NCI-H510A (cell line): ENCODE results near the gene FZR1.

Experiments
- DNase-seq: peaks from one replicate; lab custom pipeline; 2025; lab: John Stamatoyannopoulos, UW

FZR1 gene

DNA sequence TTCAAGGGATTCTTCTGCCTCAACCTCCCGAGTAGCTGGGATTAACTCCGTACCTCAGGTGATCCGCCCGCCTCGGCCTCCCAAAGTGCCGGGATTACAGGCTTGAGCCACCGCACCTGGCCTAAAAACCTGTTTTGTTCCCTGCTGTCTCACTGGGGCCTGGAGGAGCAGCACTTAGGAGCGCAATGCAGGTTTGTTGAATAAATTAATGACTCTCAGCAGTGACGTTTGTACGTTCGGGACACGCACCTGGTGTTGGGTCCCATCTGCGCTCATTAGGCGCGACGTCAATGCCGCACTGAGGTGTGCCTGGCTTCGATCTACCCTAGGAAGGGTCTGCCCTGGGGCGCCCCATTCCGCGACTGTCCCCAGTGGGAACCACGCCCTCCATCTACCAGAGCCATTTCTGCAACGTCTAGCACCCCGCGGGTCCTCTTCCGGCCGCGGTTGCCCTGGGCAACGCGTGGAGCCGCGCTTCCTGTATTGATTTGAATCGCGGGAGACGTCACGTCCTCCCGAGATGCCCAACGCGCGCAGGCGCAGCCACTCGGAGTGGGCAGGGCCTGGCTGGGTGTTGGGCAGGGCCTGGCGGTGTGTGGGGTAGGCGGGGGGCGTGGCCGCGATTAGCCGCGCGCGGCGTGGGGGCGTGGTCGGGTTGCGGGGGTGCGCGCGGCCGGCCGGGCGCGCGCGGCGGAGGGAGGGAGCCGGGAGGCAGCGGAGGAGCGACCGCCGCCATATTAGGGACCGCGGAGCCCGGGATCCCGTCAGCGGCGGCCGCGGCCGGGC lies at the start of gene FZR1:
TSS of gene FZR1 (plus strand) at position 714 of the 786 bp plus-strand sequence. CDS start 16,679 bp downstream, outside the sequence.
- peak; percentile 84 for DNase-seq

DNA sequence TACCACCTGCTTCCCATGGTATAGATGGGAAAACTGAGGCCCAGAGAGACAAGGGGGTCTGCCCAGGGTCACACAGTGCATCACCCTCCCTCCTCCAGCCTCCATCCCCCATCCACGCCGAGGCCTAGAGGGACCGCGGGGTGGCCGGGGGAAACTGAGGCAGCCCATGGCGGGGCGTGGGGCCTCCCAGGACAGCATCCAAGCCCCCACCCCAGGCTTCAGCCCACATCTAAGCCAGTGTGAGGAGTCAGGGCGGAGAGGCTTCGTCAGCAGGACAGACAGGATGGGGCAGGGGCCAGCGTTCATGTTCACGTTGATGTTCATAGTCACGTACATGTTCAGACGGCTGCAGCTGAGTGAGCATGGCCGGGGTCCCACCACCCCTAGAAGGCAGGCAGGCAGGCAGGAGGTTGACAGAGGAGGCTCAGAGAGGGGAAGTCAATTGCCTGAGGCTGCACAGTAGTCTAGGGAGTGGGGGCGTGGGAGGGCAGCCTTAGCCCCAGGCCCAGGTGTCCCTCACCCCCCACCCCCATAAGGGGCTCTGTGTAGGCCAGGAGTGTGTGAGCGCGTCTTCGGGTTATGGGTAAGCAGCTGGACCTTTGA lies 49.1 kb upstream of the FZR1 start:
- no peak for DNase-seq

DNA sequence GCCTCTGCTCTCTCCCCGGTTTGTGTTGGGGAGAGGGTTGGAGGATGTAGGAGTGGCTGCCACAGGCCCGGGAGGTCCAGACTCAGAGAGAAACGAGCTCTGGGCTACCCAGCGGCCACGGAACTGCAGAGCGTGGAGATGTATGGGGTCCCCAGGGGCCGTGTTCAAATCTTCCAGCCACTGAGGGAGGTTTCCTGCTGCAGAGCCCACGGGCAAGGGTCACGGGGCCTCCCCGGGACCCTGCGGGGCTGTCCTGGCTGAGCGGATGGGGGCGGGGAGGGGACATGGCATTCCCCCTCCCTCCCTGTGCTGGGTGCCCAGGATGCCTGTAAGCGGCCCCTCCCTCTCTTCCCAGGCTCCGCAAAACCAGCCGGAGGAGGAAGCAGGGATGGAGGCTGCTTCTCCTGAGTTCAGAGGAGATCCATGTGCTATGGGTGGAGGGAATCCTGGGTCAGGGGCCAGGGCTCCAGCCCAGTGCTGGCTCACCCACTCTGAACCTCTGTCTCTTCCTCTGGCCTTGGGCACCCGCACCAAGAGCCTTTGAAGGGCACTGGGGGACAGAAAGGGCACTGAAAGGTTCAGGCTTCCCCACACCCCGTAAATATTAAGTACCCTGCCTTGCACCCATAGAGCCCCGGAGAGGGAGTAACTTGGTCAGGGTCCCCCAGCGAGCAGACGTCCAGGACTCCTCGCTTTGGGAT lies 48.4 kb upstream of the FZR1 start:
- no peak for DNase-seq

DNA sequence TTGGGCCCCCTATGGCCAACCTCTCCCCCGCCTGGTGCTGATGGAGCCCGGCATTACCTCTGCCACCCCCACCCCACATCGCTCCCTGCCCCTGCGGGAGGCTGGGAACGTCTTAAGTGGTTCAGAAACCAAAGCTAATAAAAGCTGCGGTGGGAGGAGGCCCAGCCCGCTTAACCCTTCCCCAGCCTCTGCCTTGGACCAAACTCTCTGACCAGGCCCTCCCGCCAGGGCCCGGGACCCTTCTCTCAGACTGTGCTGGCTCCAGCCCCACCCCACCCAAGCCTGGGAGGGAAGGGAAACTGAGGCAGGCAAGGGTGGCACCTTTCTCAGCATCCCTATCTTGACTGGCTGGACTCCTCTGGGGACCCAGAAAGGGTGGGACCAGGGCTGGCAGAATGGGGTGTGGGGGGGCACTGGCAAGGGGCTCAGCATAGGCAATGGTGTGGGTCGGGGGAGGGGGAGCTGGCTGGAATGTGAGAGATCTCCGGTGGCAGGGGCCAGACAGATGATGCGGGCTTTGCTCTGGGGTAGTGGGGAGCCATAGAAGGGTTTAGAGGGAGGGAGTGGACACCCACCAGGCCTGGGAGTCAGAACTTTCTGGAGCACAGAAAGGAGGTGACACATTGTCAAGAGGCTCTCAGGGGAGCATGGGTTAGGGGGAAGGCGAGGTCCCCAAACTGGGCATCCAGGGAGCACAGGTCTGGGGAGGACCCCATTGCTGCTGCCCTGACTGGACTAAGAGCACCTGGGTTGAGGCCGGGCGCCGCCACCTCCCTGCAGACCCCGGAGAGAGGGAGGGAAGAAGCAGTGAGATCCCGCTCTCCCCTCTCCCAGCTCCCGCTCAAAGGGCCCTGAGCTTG lies 47.7 kb upstream of the FZR1 start:
- DNase-seq = no peak

DNA sequence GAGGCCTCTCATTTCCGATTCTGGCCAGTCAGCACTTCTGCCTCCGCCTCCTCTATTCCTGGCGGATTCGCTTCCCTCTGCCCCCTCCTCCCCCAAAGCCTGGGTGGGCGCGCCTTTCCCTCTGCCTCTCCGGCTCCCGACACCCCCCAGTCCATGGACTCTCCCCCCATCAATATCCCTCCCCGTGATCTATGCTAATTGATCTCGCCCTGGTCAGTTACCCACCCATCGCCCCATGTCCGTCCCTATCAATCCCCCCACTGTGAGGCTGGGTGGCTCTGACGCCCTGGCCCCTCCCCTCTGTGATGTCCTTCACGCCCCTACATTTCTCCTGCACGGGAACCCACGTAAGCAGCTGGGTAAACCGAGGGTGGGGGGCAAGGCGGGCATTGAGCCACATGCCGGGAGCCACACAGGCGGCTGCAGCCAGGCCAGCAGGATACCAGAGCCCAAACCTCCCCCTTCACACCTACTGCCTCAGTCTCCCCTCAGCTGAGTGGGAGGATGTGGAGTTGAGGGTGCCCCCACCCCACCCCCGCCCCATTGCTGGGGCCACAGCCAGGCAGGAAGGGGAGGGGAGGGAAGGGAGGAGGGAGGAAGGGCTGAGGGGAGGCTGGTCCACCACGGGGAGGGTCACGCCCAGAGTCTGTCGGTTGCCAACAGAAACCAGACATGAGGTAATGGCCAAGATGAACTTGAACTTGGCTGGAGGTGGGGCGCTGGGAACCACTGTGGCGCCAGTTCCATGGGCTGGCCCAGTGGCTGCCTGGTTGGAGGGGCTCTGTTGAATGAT lies 46.8 kb upstream of the FZR1 start:
- DNase-seq = no peak

DNA sequence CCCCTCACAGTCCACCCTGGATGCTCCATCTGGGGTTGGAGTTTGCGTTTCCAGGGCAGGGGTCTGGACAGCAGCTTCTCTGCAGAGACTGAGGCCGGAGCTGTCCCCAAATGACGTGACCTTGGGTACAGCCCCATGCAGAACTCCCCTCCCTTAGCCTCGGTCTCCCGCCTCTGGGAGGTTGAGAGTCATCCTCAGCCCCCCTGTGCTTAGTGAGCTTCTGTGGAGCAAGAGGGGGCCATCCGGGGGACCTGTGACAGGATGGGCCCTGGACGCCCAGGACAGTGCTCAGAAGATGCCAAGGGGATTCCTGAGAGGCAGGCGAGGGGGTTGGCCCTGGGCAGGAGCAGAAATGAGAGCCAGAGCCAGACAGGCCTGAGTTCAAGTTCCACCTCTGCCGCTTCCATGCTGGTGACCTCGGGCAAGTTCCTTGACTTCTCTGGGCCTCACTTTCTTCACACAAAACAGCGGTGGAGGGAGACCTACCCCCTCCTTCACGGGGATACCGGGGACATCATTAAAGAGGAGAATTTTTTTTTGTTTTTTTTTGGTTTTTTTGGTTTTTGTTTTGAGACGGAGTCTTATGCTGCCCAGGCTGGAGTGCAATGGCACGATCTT lies 46.0 kb upstream of the FZR1 start:
- DNase-seq = no peak

DNA sequence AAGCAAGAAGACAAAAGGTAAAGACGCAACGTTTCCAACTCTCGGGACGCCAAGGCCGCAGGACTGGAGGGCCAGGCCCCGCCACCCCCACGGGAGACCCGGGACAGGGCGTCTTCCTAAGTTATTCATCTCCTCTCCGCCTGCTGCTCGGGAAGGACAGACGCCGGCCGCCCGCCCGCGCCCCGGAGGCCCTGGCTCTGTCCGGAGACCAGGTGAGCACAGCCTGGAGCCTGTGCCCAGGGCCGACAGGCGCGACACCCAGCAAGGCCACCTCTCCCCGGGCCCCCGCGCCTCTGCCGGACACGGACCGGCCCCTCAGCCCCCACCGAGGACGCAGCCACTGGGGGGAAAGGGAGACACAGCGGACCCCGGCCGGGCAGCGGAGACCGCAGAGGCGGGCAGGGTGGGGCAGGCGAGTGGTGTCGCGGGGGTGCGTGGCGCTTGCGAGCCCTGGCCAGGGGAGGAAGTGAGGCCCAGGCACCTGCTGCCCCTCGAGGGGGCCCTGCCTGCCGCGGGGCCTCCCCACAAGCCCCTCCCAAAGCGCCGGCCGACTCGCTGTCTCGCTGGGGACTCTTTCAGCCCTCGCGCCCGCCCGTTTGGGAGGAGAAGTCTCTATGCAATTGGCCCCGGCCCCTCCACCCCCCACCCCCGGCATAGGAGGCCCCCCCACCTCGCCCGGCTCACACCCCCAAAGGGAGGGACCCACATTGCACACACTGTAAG lies 43.0 kb upstream of the FZR1 start:
- DNase-seq = no peak

DNA sequence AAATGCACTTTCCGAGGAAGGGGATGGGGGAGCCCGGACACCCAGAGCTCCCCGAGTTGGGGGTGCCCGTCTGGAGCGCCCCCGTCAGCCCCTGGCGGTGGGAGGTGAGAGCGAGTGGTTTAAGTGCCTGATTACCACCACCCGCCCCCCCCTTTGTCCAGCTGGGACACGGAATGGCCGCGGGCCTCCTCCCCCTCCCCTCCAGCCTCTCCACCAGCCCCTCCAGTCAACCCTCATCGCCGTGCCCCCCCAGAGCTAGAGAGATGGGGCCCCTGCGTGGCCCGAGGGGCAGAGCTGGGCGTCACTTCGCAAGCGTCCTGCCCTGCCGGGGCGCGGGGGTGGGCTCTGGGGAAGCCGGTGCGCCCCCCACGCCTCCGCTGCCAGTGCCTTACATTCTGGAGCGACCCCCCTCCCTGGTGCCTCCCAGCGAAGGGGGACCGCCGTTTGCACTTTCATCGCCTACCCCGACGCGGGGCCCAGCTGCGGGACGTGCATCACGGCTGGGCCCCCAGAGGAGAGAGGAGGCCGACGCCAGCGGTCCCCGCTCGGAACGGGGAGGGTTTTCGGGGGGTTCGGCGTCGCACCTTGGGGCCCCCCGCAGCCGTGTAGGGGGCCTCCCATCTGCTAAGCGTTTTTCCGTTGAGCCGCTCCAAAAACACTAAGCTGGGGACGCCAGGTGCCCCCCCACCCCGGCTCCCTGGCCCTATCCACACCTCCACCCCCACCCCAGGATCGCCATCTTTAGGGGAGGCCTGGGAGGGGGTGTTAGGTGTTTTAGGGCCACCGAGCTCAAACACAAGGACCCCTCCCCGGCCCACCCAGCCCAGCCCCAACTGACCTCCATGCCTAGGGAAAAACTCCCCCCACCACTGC lies 42.2 kb upstream of the FZR1 start:
- DNase-seq = no peak

DNA sequence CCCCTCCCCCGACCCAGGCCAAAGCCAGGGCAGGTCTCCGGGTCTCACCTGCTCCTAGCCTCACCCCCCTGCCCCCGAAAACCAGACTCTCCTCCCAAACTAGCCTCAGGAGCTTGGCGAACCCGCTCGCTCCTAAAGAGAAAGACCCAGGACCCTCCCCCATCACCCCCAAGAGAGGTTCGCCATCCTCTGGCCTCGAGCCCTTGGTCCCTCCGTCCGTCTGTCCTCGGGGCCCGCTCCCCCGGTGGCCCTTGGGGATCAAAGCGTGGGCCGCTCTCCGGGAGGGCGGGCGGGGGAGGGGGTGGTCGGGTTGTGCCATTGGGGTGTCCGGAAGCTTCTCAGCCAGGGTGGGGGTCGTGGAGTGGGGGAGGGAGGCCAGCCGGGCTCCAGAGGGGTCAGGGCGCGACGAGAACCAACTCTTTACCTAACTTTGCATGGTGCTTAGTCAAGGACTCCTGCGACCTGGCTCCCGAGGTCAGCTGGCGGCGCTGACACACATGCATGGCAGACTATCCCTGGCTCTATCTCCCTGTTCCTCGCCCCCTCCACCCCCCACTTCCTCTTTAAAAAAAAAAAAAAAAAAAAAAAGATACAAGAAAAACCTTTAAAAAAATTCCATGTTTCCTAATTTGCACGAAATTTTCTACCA lies 41.4 kb upstream of the FZR1 start:
- DNase-seq = no peak

DNA sequence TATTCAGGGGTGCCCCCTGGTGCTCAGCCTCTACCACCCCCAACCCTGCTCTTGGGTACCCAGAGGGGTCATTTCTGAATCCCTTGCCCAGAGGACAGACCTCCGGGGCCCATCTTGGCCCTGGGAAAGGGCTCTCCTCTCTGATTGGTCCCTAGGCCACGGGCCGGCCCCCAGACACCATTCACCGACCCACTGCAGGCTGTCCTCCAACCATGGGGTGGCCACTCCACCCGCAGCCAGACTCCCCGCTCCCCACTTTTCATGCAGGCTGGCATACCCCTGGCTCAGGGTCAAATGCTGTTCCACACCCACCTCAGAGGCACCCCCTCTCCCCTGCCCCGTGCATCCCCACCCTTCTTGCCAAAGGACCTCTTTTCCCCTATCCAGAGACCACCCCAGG lies 40.6 kb upstream of the FZR1 start:
- no peak for DNase-seq

DNA sequence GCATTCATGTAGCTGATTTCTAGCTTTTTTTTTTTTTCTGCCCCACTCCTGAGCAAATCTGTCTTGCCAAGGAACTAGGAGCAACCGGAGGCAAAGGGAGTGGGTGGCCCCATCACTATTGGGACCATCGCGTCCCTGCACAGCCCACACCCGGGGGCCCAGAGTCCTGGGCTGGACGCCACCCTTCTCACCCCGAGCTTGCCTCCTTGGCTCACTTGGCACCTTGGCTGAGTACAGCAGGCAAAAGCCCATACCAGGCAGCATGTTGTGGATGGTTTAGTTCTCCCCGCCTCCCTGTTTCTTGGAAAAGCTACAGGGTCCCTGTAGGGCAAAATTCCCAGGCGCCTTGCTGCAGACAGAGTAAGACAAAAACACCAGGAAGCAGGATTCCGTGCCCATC lies 39.5 kb upstream of the FZR1 start:
- DNase-seq = no peak

DNA sequence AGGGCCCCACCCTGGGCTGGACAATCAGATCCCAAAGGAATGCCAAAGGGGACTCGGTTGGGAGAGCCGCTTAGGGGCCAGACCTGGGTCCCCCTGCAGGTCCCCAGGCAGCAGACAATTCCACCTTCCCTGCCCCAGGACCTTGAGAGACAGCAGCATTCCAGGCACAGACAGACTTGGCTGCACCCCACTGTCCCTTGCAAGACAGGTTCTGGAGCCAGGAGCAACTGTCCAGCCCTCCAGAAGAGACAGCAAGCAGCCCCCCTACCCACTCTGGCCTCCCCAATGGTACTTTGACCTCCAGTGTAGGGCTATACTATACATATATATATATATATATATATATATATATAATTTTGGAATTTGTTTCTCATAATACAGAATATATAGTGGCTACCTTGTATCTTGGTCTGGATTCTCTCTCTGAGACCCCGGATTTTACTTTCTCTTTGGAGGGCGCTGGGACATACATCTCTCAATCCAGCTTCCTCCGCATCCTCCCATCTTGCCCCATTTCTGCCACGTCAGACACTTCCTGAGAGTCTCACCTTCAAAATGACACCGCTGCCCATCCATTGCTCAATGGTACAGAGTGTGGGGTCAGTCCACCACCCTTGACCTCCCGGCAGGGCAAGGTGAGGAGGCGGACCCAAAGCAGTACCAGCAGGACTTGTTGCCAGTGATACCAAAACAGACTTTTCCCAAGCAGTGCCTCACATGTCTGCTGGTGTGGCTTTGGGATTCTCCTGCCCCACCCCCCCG lies 38.5 kb upstream of the FZR1 start:
- no peak for DNase-seq

DNA sequence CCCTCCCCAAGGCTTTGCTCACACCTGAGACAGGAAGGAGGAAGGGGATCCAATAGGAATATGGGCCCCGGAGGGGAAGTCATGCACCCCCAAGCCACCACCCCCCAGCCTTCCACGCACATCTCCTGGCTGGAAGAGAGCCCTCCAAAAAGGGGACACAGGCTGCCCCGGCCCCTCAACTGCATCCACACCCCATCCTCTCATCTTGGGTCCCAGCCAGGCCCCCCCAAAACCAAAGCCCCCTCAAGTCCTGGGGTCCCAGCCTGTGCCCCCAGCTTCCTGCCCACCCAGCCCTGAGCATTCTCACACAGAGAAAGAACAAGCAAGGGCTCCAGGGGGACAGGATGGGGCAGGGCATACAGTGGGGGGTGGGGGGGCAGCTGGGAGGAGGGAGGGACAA lies 37.9 kb upstream of the FZR1 start:
- DNase-seq = no peak

DNA sequence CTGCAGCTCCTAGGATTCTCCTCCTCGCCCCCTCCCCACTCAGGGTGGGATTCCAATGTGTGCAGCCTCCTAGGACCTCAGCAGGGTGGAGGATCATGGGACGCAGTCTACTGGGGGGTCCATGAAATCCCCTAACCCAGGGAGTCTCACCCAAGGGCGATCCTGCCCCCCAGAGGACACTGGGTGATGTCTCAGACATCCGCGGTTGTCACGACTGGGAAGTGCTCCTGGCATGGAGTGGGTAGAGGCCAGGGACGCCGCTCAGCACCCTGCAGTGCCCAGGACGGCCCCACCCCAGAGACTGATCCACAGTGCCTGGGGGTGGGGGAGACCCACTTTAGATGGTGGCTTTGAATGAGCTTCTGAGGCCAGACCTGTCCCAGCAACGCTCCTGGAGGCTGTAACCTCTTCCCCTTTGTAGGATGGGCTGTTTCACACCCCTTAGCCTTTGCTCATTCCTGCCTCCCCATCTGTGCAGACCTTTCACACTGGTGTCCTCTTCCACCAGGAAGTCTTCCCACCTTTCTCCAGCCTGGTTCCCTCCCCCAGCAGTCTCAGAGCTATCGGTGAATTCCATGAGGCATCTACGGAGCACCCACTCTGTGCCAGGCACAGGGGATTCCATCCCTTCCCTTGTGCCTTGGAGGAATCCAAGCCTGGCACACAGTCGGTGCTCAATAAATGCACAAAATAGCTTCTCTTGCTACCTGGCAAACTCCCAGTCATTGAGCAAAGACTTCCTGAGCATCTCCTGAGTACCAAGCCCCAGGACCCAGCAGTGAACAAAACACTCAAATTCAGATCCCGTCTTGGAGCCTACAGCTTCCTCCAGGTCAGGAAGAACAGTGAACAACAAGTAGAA lies 36.2 kb upstream of the FZR1 start:
- no peak for DNase-seq

DNA sequence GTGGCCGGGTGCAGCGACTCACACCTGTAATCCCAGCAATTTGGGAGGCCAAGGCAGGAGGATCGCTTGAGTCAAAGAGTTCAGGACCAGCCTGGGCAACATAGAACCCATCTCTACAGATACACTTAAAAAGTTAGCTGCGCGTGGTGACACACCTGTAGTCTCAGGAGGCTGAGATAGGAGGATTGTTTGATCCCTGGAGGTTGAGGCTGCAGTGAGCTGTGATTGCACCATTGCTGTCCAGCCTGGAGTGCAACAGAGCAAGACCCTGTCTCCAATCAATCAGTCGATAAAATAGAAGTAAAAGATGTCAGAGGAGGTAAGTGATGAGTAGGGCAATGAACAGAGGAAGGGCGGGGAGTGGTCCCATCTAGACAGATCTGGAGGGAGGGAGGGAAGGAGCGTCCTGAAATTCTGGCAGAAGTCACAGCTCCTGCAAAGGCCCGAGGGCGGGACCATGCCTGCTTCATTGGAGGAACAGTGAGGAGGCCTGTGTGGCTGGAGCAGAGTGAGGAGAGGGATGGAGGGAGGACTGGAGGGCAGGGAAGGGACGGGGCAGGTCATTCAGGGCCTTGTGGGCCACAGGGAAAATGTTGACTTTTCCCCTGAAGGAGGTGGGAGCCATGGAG lies 35.5 kb upstream of the FZR1 start:
- no peak for DNase-seq

DNA sequence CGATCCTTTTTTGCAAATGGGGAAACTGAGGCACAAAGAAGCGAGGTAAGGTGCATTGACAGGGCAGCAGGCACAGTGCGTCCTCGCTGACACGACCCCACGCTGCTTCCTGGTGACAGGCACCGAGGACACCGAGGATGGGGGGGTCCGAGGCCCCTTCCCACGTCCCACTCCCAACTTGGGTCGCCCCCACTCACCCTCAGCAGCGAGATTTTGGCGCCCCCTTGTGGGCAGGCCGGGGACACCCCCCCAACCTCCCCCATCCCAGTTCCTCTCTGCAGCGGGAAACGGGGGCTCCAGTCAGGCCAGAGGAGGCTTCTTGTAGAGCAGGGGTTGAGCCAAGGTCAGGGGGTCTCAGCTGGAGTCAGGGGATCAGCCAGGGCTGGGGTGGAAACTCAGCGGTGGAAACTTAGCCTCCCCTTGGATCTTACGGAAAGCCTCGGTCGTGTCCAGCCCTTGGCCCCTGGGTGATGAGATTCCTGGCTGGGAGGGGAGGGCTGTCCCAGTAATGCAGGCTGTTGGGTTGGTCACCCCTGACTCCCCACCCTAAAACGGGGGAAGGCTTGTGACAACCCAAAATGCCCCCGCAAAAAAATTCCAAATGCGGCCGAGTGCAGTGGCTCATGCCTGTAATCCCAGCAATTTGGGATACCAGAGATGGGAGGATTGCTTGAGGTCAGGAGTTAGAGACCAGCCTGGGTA lies 34.0 kb upstream of the FZR1 start:
- no peak for DNase-seq
